ENCODE results near the gene PAPOLB. TPM values are rescaled to one million over a fixed set of nuclear protein-coding genes. Genes with fewer than 3 reads are reported as not detected.

Gene PAPOLB
- polyA plus RNA-seq, 1 donor = 0.03 TPM

- H3K36me3 ChIP-seq (ENCODE audit: control insufficient read depth, insufficient read depth, low read length) = no peaks in the 10 kb centered on the region
- DNase-seq = no peak
- no peaks in the 10 kb centered on the region for H3K4me1 ChIP-seq (ENCODE audit: control insufficient read depth, insufficient read depth, low read length)
- peaks cover under 1% of the 10 kb centered on the region for H3K9me3 ChIP-seq (ENCODE audit: control insufficient read depth, low read depth, low read length)
- no CpG with 5 or more reads among the region's 14 CpGs for WGBS (ENCODE audit: insufficient coverage, low lambda C conversion rate)
- no peak overlapping the region for H3K4me3 ChIP-seq (ENCODE audit: low read length)
- no peaks in the 10 kb centered on the region for H3K27me3 ChIP-seq (ENCODE audit: control insufficient read depth, insufficient read depth, low read length)
- H3K27ac ChIP-seq (ENCODE audit: low read length) = no peak overlapping the region
Measured at GRCh38 chr7:4814433-4814832, 47.4 kb downstream of the PAPOLB start.

- WGBS (ENCODE audit: insufficient coverage, low lambda C conversion rate) = 94% methylated on average over 7 of the region's 14 CpGs
- Histone ChIP-seq H3K27ac (ENCODE audit: low read length) (no peak overlapping the region), H3K9me3 (ENCODE audit: control insufficient read depth, low read depth, low read length) (peaks cover 2% of the 10 kb centered on the region), H3K4me3 (ENCODE audit: low read length) (no peak overlapping the region), H3K4me1 (ENCODE audit: control insufficient read depth, insufficient read depth, low read length) (no peaks in the 10 kb centered on the region), H3K36me3 (ENCODE audit: control insufficient read depth, insufficient read depth, low read length) (no peaks in the 10 kb centered on the region), H3K27me3 (ENCODE audit: control insufficient read depth, insufficient read depth, low read length) (peaks cover 4% of the 10 kb centered on the region)
- DNase-seq = no peak
Measured at GRCh38 chr7:4809666-4810065, 52.2 kb downstream of the PAPOLB start.

GRCh38 chr7:4809091-4809591, 52.7 kb downstream of the PAPOLB start:
- no peaks in the 10 kb centered on the region for H3K36me3 ChIP-seq (ENCODE audit: control insufficient read depth, insufficient read depth, low read length)
- peaks cover 4% of the 10 kb centered on the region for H3K27me3 ChIP-seq (ENCODE audit: control insufficient read depth, insufficient read depth, low read length)
- H3K9me3 ChIP-seq (ENCODE audit: control insufficient read depth, low read depth, low read length) = peaks cover 2% of the 10 kb centered on the region
- H3K4me3 ChIP-seq (ENCODE audit: low read length) = no peak overlapping the region
- 81% methylated on average over 3 of the region's 38 CpGs for WGBS (ENCODE audit: insufficient coverage, low lambda C conversion rate)
- no peak for DNase-seq
- H3K27ac ChIP-seq (ENCODE audit: low read length) = no peak overlapping the region
- no peaks in the 10 kb centered on the region for H3K4me1 ChIP-seq (ENCODE audit: control insufficient read depth, insufficient read depth, low read length)

GRCh38 chr7:4808565-4808964, 53.3 kb downstream of the PAPOLB start:
- no peak for DNase-seq
- Histone ChIP-seq H3K27me3 (ENCODE audit: control insufficient read depth, insufficient read depth, low read length) (peaks cover 4% of the 10 kb centered on the region), H3K4me3 (ENCODE audit: low read length) (no peak overlapping the region), H3K9me3 (ENCODE audit: control insufficient read depth, low read depth, low read length) (peaks cover 2% of the 10 kb centered on the region), H3K36me3 (ENCODE audit: control insufficient read depth, insufficient read depth, low read length) (no peaks in the 10 kb centered on the region), H3K4me1 (ENCODE audit: control insufficient read depth, insufficient read depth, low read length) (no peaks in the 10 kb centered on the region), H3K27ac (ENCODE audit: low read length) (no peak overlapping the region)
- 77% methylated on average over 11 of the region's 37 CpGs for WGBS (ENCODE audit: insufficient coverage, low lambda C conversion rate)

- Histone ChIP-seq H3K36me3 (ENCODE audit: control insufficient read depth, insufficient read depth, low read length) (no peaks in the 10 kb centered on the region), H3K4me3 (ENCODE audit: low read length) (no peak overlapping the region), H3K27me3 (ENCODE audit: control insufficient read depth, insufficient read depth, low read length) (peaks cover 4% of the 10 kb centered on the region), H3K4me1 (ENCODE audit: control insufficient read depth, insufficient read depth, low read length) (no peaks in the 10 kb centered on the region), H3K27ac (ENCODE audit: low read length) (no peak overlapping the region), H3K9me3 (ENCODE audit: control insufficient read depth, low read depth, low read length) (peaks cover 2% of the 10 kb centered on the region)
- WGBS (ENCODE audit: insufficient coverage, low lambda C conversion rate) = 59% methylated on average over 5 of the region's 5 CpGs
- no peak for DNase-seq
Measured at GRCh38 chr7:4808026-4808425, 53.8 kb downstream of the PAPOLB start.

Other genes starting within 250 kb of the PAPOLB start
- gene FOXK1, start 179.7 kb downstream of the PAPOLB start, polyA plus RNA-seq = 11.6 TPM
- gene AP5Z1, start 86.4 kb downstream of the PAPOLB start, polyA plus RNA-seq = 33.4 TPM
- 2.1 TPM for gene RADIL, start 21.7 kb upstream of the PAPOLB start, polyA plus RNA-seq
- gene MMD2, start 97.2 kb upstream of the PAPOLB start, polyA plus RNA-seq = 0.24 TPM
- 13.7 TPM for gene RBAK, start 183.8 kb upstream of the PAPOLB start, polyA plus RNA-seq

All from large intestine (tissue), 3 donors.